ENCODE data around the gene SRXN1.
"Not testable (repeated sequence)": the region's sequence is repeated elsewhere in the genome, so short reads cannot be mapped to it uniquely, and the experiment has no call there.

The SRXN1 gene

GRCh38 chr20:653110-653589, at the start of gene SRXN1:
TSS of gene SRXN1 (minus strand) at chr20:653200. CDS start at chr20:653185, 15 bp downstream.
- no peaks in the 10 kb centered on the region for H3K9me3 ChIP-seq (ENCODE audit: control insufficient read depth in 5 of 5, low read length in 5 of 5)
- peak within 1 kb of the TSS; percentile 77 for H3K27ac ChIP-seq (ENCODE audit: low read depth, low read length)
- H3K9ac ChIP-seq (ENCODE audit: low read length in 5 of 5) = peak within 1 kb of the TSS; percentile 72 to 88 (median 79)
- peaks cover under 1 to 26% (median 21%) of the 10 kb centered on the region in 5 donors for H3K36me3 ChIP-seq (ENCODE audit: control insufficient read depth in 5 of 5, insufficient read depth in 5 of 5, low read length in 5 of 5)
- H3K4me1 ChIP-seq (ENCODE audit: control insufficient read depth in 5 of 5, insufficient read depth in 5 of 5, low read length in 5 of 5) = peaks cover 12 to 29% (median 26%) of the 10 kb centered on the region in 5 donors
- H3K4me3 ChIP-seq (ENCODE audit: low read depth in 1 of 5, low read length in 5 of 5) = peak within 1 kb of the TSS; percentile 89 to 93 (median 92)
- peaks cover 0 to 5% (median 0%) of the 10 kb centered on the region in 5 donors for H3K27me3 ChIP-seq (ENCODE audit: control insufficient read depth in 5 of 5, insufficient read depth in 4 of 5, low read length in 5 of 5)

GRCh38 chr20:701401-702129, 48.6 kb upstream of the SRXN1 start:
- Histone ChIP-seq H3K9ac (ENCODE audit: low read length in 5 of 5) (no peak overlapping the region), H3K36me3 (ENCODE audit: control insufficient read depth in 5 of 5, insufficient read depth in 5 of 5, low read length in 5 of 5) (no peaks in the 10 kb centered on the region), H3K4me3 (ENCODE audit: low read depth in 1 of 5, low read length in 5 of 5) (no peak overlapping the region), H3K4me1 (ENCODE audit: control insufficient read depth in 5 of 5, insufficient read depth in 5 of 5, low read length in 5 of 5) (peaks cover 2 to 16% (median 8%) of the 10 kb centered on the region in 5 donors), H3K27me3 (ENCODE audit: control insufficient read depth in 5 of 5, insufficient read depth in 4 of 5, low read length in 5 of 5) (peaks cover 0 to 17% (median 11%) of the 10 kb centered on the region in 5 donors), H3K9me3 (ENCODE audit: control insufficient read depth in 5 of 5, low read length in 5 of 5) (no peaks in the 10 kb centered on the region), H3K27ac (ENCODE audit: low read depth, low read length) (no peak overlapping the region)

GRCh38 chr20:699811-700338, 46.9 kb upstream of the SRXN1 start:
- H3K27ac ChIP-seq (ENCODE audit: low read depth, low read length) = no peak overlapping the region

GRCh38 chr20:699342-699741, 46.3 kb upstream of the SRXN1 start:
- Histone ChIP-seq H3K27me3 (ENCODE audit: control insufficient read depth in 5 of 5, insufficient read depth in 4 of 5, low read length in 5 of 5) (peaks cover 0 to 13% (median 0%) of the 10 kb centered on the region in 5 donors), H3K27ac (ENCODE audit: low read depth, low read length) (no peak overlapping the region), H3K4me3 (ENCODE audit: low read depth in 1 of 5, low read length in 5 of 5) (no peak overlapping the region)

More at GRCh38 chr20:699811-700338, 46.9 kb upstream of the SRXN1 start:
- Histone ChIP-seq H3K36me3 (ENCODE audit: control insufficient read depth in 5 of 5, insufficient read depth in 5 of 5, low read length in 5 of 5) (no peaks in the 10 kb centered on the region), H3K9ac (ENCODE audit: low read length in 5 of 5) (no peak overlapping the region), H3K9me3 (ENCODE audit: control insufficient read depth in 5 of 5, low read length in 5 of 5) (no peaks in the 10 kb centered on the region), H3K4me1 (ENCODE audit: control insufficient read depth in 5 of 5, insufficient read depth in 5 of 5, low read length in 5 of 5) (peaks cover 2 to 16% (median 8%) of the 10 kb centered on the region in 5 donors), H3K4me3 (ENCODE audit: low read depth in 1 of 5, low read length in 5 of 5) (no peak overlapping the region), H3K27me3 (ENCODE audit: control insufficient read depth in 5 of 5, insufficient read depth in 4 of 5, low read length in 5 of 5) (peaks cover 0 to 15% (median 2%) of the 10 kb centered on the region in 5 donors)

GRCh38 chr20:698276-698675, 45.3 kb upstream of the SRXN1 start:
- Histone ChIP-seq H3K36me3 (ENCODE audit: control insufficient read depth in 5 of 5, insufficient read depth in 5 of 5, low read length in 5 of 5) (no peaks in the 10 kb centered on the region), H3K9ac (ENCODE audit: low read length in 5 of 5) (no peak overlapping the region), H3K27me3 (ENCODE audit: control insufficient read depth in 5 of 5, insufficient read depth in 4 of 5, low read length in 5 of 5) (peaks cover 0 to 10% (median 0%) of the 10 kb centered on the region in 5 donors), H3K27ac (ENCODE audit: low read depth, low read length) (no peak overlapping the region), H3K9me3 (ENCODE audit: control insufficient read depth in 5 of 5, low read length in 5 of 5) (no peaks in the 10 kb centered on the region), H3K4me1 (ENCODE audit: control insufficient read depth in 5 of 5, insufficient read depth in 5 of 5, low read length in 5 of 5) (peaks cover 2 to 16% (median 8%) of the 10 kb centered on the region in 5 donors), H3K4me3 (ENCODE audit: low read depth in 1 of 5, low read length in 5 of 5) (no peak overlapping the region)

More at GRCh38 chr20:699342-699741, 46.3 kb upstream of the SRXN1 start:
- Histone ChIP-seq H3K36me3 (ENCODE audit: control insufficient read depth in 5 of 5, insufficient read depth in 5 of 5, low read length in 5 of 5) (no peaks in the 10 kb centered on the region), H3K9me3 (ENCODE audit: control insufficient read depth in 5 of 5, low read length in 5 of 5) (no peaks in the 10 kb centered on the region), H3K4me1 (ENCODE audit: control insufficient read depth in 5 of 5, insufficient read depth in 5 of 5, low read length in 5 of 5) (peaks cover 2 to 16% (median 8%) of the 10 kb centered on the region in 5 donors), H3K9ac (ENCODE audit: low read length in 5 of 5) (no peak overlapping the region)

GRCh38 chr20:697826-698225, 44.8 kb upstream of the SRXN1 start:
- H3K9ac ChIP-seq (ENCODE audit: low read length in 5 of 5) = no peak overlapping the region
- H3K4me1 ChIP-seq (ENCODE audit: control insufficient read depth in 5 of 5, insufficient read depth in 5 of 5, low read length in 5 of 5) = peaks cover 2 to 16% (median 8%) of the 10 kb centered on the region in 5 donors
- no peak overlapping the region for H3K4me3 ChIP-seq (ENCODE audit: low read depth in 1 of 5, low read length in 5 of 5)
- H3K36me3 ChIP-seq (ENCODE audit: control insufficient read depth in 5 of 5, insufficient read depth in 5 of 5, low read length in 5 of 5) = no peaks in the 10 kb centered on the region
- H3K9me3 ChIP-seq (ENCODE audit: control insufficient read depth in 5 of 5, low read length in 5 of 5) = no peaks in the 10 kb centered on the region
- H3K27ac ChIP-seq (ENCODE audit: low read depth, low read length) = no peak overlapping the region
- peaks cover 0 to 10% (median 0%) of the 10 kb centered on the region in 5 donors for H3K27me3 ChIP-seq (ENCODE audit: control insufficient read depth in 5 of 5, insufficient read depth in 4 of 5, low read length in 5 of 5)

- no peaks in the 10 kb centered on the region for H3K36me3 ChIP-seq (ENCODE audit: control insufficient read depth in 5 of 5, insufficient read depth in 5 of 5, low read length in 5 of 5)
- peaks cover under 1 to 12% (median 8%) of the 10 kb centered on the region in 5 donors for H3K4me1 ChIP-seq (ENCODE audit: control insufficient read depth in 5 of 5, insufficient read depth in 5 of 5, low read length in 5 of 5)
- no peak overlapping the region for H3K27ac ChIP-seq (ENCODE audit: low read depth, low read length)
- H3K9ac ChIP-seq (ENCODE audit: low read length in 5 of 5) = no peak overlapping the region
- H3K9me3 ChIP-seq (ENCODE audit: control insufficient read depth in 5 of 5, low read length in 5 of 5) = no peaks in the 10 kb centered on the region
- no peak overlapping the region for H3K4me3 ChIP-seq (ENCODE audit: low read depth in 1 of 5, low read length in 5 of 5)
- H3K27me3 ChIP-seq (ENCODE audit: control insufficient read depth in 5 of 5, insufficient read depth in 4 of 5, low read length in 5 of 5) = peaks cover 0 to 10% (median 3%) of the 10 kb centered on the region in 5 donors
Observed at GRCh38 chr20:695165-695866, 42.3 kb upstream of the SRXN1 start.

- H3K9ac ChIP-seq (ENCODE audit: low read length in 5 of 5) = no peak overlapping the region
- no peak overlapping the region for H3K27ac ChIP-seq (ENCODE audit: low read depth, low read length)
- no peaks in the 10 kb centered on the region for H3K36me3 ChIP-seq (ENCODE audit: control insufficient read depth in 5 of 5, insufficient read depth in 5 of 5, low read length in 5 of 5)
- H3K4me3 ChIP-seq (ENCODE audit: low read depth in 1 of 5, low read length in 5 of 5) = no peak overlapping the region
- peaks cover 0 to 4% (median 0%) of the 10 kb centered on the region in 5 donors for H3K4me1 ChIP-seq (ENCODE audit: control insufficient read depth in 5 of 5, insufficient read depth in 5 of 5, low read length in 5 of 5)
- H3K27me3 ChIP-seq (ENCODE audit: control insufficient read depth in 5 of 5, insufficient read depth in 4 of 5, low read length in 5 of 5) = peaks cover under 1 to 12% (median 3%) of the 10 kb centered on the region in 5 donors
- no peaks in the 10 kb centered on the region for H3K9me3 ChIP-seq (ENCODE audit: control insufficient read depth in 5 of 5, low read length in 5 of 5)
Observed at GRCh38 chr20:694496-694895, 41.5 kb upstream of the SRXN1 start.

GRCh38 chr20:693786-694185, 40.8 kb upstream of the SRXN1 start:
- H3K4me3 ChIP-seq (ENCODE audit: low read depth in 1 of 5, low read length in 5 of 5); H3K36me3 ChIP-seq (ENCODE audit: control insufficient read depth in 5 of 5, insufficient read depth in 5 of 5, low read length in 5 of 5); H3K9me3 ChIP-seq (ENCODE audit: control insufficient read depth in 5 of 5, low read length in 5 of 5); H3K27ac ChIP-seq (ENCODE audit: low read depth, low read length); H3K4me1 ChIP-seq (ENCODE audit: control insufficient read depth in 5 of 5, insufficient read depth in 5 of 5, low read length in 5 of 5); H3K9ac ChIP-seq (ENCODE audit: low read length in 5 of 5): not testable (repeated sequence)
- H3K27me3 ChIP-seq (ENCODE audit: control insufficient read depth in 5 of 5, insufficient read depth in 4 of 5, low read length in 5 of 5) = peaks cover 4 to 16% (median 5%) of the 10 kb centered on the region in 5 donors

All from subcutaneous abdominal adipose tissue (tissue), 5 donors.